Astrocyte of the cerebellum (primary cell): ENCODE results near the gene GON4L.
"Not testable (repeated sequence)": the region's sequence is repeated elsewhere in the genome, so short reads cannot be mapped to it uniquely, and the experiment has no call there.

Experiments used
- DNase-seq: peaks from one replicate; pipeline ENCODE4 v3.0.0-alpha.2; 2011; ENCODE audit warnings: low read depth
- H3K4me3 ChIP-seq: 2 replicates; pipeline ENCODE4 v1.5.1; 2011; ENCODE audit warnings: mild to moderate bottlenecking, low read depth, low read length, moderate library complexity
- CTCF ChIP-seq: IDR thresholded peaks from 2 replicates; pipeline ENCODE4 v1.5.1; 2012; ENCODE audit warnings: low read length, low read depth, moderate library complexity, mild to moderate bottlenecking; ENCODE audit errors: missing control alignments
- in situ Hi-C: cut with HindIII; loops from 2 replicates; pipeline ENCODE4 v1.10.0; 2017; ENCODE audit warnings: low sequenced_read_pairs

GON4L gene

GRCh38 chr1:155717041-155717440 lies 140.0 kb downstream of the GON4L start:
- DNase-seq: no peak
- in situ Hi-C loops: no loop called here
- no peak for TF ChIP-seq CTCF
- no peak overlapping the region for H3K4me3 ChIP-seq

- in situ Hi-C loops: no loop called here
- no peak overlapping the region for H3K4me3 ChIP-seq
- no peak for TF ChIP-seq CTCF
- no peak for DNase-seq
Measured at GRCh38 chr1:155715777-155716176, 141.2 kb downstream of the GON4L start.

- DNase-seq, in situ Hi-C loops: not testable (repeated sequence)
Measured at GRCh38 chr1:155715056-155715455, 142.0 kb downstream of the GON4L start.

GRCh38 chr1:155713075-155713474 lies 143.9 kb downstream of the GON4L start:
- H3K4me3 ChIP-seq: no peak overlapping the region
- in situ Hi-C loops: no loop called here
- TF ChIP-seq CTCF: no peak
- no peak for DNase-seq

More at GRCh38 chr1:155715056-155715455, 142.0 kb downstream of the GON4L start:
- H3K4me3 ChIP-seq: not testable (repeated sequence)

- in situ Hi-C loops, DNase-seq, H3K4me3 ChIP-seq: not testable (repeated sequence)
Measured at GRCh38 chr1:155712636-155713035, 144.4 kb downstream of the GON4L start.

- in situ Hi-C loops, DNase-seq, H3K4me3 ChIP-seq: not testable (repeated sequence)
Measured at GRCh38 chr1:155711457-155711856, 145.6 kb downstream of the GON4L start.

GRCh38 chr1:155709391-155709790 lies 147.6 kb downstream of the GON4L start:
- in situ Hi-C loops: no loop called here
- no peak for TF ChIP-seq CTCF
- DNase-seq: no peak
- no peak overlapping the region for H3K4me3 ChIP-seq

GRCh38 chr1:155706139-155706538 lies 150.9 kb downstream of the GON4L start:
- DNase-seq: no peak
- no peak for TF ChIP-seq CTCF
- no peak overlapping the region for H3K4me3 ChIP-seq
- in situ Hi-C loops: no loop called here

GRCh38 chr1:155704414-155704813 lies 152.6 kb downstream of the GON4L start:
- H3K4me3 ChIP-seq, DNase-seq, in situ Hi-C loops: not testable (repeated sequence)
